ENCODE data around the gene PAOX.
"Not testable (repeated sequence)": the region's sequence is repeated elsewhere in the genome, so short reads cannot be mapped to it uniquely, and the experiment has no call there.

PAOX gene

DNA sequence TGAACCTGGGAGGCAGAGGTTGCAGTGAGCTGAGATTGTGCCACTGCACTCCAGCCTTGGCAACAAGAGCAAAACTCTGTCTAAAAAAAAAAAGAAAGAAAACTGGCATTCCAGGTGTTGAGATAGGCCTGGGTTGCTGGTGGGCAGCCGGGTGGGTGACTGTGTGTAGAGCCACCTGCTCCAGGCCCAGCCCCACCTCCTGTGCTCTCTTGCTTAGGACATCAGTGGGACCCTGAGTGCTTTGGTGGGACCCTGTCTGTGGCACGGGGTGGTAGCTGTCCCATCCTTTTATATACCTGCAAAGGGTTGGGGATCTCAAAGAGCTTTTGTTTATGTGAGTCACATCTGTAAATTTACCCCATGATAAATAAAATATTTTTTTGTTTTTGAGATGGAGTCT is 6.2 kb downstream of the PAOX start:
- DNase-seq (ENCODE audit: low read depth), result no peak

DNA sequence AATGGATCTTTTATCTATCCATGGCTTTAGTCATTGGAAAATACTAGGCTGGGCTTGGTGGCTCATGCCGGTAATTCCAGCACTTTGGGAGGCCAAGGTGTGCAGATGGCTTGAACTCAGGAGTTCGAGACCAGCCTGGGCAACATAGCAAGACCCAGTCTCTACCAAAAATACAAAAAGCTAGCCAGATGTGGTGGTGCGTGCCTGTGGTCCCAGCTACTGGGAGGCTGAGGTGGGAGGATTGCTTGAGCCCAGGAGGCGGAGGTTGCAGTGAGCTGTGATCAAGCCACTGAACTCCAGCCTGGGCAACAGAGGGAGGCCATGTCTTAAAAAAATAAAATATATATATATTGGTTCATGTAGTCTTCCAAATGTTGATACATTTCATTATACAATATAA is 7.9 kb downstream of the PAOX start:
- DNase-seq (ENCODE audit: low read depth), result not testable (repeated sequence)

DNA sequence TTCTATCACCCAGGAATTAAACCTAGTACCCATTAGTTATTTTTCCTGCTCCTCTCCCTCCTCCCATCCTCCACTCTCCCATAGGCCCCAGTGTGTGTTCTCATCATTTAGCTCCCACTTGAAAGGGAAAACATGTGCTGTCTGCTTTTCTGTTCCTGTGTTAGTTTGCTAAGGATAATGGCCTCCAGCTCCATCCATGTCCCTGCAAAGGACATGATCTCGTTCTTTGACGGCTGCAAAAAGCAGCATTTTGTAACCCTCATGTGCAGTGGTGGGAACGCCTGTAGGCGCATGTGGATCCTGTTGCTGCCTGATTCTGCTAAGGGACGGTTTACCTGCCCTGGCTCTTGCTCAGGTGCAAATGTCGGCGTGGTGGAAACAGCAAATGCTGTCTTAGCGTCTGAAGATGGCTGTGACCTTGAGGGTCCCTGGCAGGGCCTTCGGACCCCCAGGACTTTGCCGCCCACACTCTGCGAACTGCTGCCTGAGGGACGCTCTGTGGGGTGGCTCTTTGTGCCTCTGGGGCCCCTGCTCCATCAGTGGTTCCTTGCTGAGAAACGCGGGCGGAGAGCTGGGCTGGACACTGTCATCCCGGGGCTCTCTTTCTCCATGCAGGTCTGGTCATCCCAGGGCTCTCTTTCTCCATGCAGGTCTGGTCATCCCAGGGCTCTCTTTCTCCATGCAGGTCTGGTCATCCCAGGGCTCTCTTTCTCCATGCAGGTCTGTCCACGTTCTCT is 9.3 kb downstream of the PAOX start:
- no peak for DNase-seq (ENCODE audit: low read depth)

DNA sequence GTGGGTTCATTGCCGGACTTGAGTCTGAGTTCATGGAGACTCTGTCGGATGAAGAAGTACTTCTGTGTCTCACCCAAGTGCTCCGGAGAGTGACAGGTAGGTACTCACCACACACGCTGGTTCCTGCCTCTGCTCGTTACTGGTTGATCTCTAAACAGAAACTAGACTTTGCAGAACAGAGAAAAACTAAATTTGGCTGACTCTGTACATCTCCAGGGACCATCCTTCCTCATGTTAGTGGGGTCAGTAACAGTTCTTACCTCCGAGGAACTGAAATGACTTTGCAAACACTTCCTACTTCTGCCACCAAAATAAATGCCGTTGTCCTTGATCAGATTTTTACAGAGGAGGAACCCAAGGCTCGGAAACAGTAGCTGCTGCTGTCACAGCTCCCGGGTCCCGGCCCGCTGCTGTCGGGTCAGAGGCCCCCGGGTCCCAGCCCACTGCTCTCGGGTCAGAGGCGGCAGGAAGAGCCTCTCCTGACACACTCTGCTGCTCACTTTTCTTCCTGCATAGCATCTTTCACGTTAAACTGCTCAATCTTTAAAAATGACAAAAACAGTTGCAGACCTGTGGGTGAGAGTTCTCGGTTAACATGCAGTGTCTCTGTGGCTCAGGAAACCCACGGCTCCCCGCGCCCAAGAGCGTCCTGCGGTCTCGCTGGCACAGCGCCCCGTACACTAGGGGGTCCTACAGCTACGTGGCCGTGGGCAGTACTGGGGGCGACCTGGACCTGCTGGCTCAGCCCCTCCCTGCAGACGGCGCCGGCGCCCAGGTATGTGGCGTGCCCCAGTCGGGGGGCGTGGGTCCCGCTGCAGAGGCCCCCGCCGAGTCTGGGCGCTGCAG is 10.1 kb downstream of the PAOX start:
- no peak for DNase-seq (ENCODE audit: low read depth)

DNA sequence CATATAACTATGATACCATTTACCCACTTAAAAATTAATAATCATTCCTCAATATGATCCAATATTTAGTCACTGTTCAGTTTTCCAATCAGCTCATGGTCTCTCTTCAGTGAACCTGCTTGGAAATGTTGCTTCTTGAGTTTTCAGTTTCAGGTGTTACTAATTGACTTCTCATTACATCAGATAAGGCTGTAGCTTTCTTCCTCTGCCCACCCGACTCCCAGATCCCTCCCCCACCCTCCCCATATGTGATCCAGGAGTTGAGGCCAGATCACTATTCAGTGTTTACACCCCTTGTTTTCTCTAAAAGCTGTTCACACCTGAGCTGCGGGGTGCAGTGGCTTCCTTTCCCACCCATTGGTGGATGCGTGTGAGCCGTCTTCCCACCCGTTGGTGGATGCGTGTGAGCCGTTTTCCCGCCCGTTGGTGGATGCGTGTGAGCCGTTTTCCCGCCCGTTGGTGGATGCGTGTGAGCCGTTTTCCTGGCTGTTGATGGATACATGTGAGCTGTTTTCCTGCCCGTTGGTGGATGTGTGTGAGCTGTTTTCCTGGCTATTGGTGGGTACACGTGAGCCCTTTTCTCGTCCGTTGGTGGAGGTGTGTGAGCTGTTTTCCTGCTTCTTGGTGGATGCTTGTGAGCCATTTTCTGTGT is 11.7 kb downstream of the PAOX start:
- DNase-seq (ENCODE audit: low read depth), result no peak

DNA sequence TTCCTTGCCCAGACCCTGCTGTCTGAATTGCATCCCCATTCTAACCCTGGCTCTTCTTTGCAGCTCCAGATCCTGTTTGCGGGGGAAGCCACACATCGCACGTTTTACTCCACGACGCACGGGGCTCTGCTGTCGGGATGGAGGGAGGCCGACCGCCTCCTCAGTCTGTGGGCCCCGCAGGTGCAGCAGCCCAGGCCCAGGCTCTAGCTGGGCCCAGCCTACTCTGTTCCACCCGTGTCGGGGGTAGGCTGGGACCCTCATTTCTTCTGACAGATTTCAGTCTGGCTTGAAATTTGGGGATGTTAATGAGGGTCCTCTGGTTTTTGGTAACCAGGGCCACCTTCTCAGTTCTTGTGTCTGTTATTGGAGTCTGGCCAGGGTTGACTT is 12.2 kb downstream of the PAOX start:
- DNase-seq (ENCODE audit: low read depth), result no peak

DNA sequence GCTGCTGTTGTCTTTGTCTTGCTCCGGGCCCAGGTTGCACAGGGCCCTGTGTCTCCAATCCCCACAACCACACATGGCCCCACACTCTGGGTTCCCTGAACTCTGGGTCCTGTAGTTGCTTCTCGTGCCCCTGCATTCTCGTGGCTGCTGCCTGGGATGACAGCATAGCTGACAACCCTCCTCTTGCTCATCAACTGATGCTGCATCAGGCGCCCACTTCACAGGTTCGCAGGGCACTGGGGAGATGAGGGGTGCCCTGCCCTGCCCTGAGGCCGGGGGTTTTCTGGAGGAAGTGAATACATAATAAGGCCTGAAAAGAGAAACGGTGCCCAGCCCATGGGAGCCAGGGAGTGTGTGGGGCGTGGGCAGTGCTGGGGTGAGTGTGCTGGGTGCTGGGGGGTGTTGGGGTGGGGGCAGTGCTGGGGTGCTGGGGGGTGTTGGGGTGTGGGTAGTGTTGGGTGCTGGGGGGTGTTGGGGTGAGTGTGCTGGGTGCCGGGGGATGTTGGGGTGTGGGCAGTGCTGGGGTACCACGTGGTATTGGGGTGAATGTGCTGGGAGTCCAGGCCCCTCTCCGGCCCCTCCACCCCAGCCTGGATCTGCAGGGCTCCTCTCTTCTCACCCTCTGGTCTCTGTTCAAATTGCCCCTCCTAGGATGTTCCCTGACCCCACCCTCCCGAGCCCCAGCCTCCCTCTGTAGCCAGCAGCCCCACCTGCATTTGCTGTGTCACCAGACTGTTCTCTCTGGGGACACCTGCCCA is 12.9 kb downstream of the PAOX start:
- no peak for DNase-seq (ENCODE audit: low read depth)

DNA sequence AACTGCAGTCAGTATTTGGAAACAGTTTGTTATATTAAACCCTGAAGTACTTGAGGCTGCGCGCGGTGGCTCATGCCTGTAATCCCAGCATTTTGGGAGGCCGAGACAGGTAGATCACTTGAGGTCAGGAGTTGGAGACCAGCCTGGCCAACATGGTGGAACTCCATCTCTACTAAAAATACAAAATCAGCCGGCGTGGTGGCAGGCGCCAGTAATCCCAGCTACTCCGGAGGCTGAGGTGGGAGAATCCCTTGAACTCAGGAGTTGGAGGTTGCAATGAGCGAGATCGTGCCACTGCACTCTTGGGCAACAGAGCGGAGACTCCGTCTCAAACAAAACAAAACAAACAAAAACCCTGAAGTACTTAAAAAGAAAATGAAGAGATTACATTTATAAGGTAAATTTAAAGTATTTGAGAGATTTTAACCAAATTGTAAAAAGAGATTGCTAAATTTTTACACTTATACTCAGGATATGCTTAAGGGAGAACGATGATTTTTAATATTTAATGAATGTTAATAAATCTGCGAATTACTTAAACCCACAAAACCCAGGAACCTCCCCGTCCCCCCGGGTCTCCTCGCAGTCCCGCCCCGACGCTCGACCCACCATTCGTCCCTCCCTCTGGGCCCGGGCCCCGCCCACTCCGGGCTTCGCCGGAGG is 14.5 kb downstream of the PAOX start:
- DNase-seq (ENCODE audit: low read depth), result no peak

DNA sequence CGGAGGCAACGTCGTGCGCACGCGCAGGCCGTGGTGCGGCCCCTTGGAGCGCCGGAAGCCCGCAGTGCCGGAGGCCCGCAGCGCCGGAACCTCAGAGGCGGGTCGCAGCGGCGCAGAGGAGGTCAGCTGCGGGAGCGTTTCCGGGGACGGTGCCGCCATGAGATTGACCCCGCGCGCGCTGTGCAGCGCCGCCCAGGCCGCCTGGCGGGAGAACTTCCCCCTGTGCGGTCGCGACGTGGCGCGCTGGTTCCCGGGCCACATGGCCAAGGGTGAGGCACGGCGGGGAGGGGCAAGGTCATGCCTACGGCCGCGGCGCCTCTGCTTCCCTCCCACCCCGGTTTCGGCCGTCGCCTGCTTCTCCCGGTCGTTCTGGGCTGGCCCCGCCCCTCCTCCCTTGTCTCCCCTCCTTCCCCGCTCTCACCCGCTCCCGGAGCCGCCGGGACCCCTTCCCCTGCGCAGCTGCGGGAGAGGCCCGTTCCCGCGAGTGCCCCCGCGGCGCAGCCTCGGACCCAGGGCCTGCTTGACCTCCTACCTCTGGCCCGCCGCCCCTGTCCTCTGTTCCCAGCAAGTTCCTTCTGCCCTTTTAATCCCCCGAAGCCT is 15.1 kb downstream of the PAOX start, which contains the start of gene MTG1:
TSS of gene MTG1 (plus strand) at position 94 of the 600 bp plus-strand sequence. CDS start at position 158, 64 bp downstream.
- DNase-seq (ENCODE audit: low read depth), result no peak

DNA sequence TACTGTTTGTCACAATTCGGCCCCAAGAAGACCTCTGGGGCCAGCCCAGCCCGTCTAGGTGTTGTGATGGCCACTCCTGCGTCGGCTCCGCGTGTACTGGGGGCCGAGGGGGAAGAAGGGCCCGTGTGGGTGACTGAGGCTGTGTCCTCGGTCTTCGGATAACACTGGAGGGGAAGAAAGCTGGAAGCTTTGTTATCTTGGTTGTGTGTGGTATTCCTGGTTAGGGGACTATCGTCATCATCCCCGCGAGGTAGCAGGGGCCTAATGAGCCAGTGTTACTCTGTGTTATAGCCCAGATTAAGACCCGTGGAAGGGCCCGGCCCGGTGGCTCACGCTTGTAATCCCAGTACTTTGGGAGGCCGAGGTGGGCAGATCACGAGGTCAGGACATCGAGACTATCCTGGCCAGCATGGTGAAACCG is 15.7 kb downstream of the PAOX start:
- no peak for DNase-seq (ENCODE audit: low read depth)

DNA sequence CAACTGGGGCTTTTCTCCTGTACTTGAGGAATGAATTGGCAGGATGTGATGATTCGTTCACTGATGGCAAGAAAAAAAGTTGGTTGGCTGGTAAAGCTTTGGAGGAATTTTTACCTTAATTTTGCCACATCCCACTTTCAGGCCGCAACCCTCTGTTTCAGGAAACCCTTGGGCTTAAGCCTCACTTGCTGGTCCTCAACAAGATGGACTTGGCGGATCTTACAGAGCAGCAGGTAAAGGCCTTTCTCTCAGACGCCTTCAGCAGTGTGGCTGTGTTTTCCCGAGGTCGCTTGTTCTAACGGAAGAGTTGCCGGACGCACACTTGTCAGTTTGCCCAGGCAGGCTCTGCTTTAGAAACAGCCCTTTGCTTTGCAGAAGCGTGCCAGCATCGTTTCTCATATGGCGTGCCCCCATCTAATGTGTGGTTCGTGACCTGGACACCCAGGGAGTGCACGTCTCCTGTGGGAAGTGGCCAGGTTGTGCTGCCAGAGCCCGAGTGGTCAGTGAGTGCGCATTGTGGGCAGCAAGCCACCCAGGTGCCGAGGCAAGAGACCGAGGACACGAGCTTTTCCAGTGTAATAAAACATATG is 17.1 kb downstream of the PAOX start:
- DNase-seq (ENCODE audit: low read depth), result no peak

DNA sequence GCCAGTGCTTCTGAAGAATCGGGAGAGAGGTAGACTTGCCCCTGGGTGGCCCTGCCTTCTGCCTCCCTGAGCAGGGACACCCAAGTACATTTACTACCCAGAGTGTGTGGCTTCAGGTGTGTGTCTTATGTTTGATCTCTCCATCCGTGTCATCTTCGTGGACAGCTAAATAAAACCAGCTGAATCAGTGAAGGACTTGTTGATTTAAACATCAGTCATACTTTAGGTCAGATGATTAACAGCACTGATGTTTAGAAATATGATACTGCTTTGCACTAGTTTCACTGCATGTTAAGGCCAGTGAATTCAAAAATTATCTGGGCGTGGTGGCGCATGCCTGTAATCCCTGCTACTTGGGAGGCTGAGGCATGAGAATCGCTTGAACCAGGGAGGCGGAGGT is 18.9 kb downstream of the PAOX start:
- no peak for DNase-seq (ENCODE audit: low read depth)

DNA sequence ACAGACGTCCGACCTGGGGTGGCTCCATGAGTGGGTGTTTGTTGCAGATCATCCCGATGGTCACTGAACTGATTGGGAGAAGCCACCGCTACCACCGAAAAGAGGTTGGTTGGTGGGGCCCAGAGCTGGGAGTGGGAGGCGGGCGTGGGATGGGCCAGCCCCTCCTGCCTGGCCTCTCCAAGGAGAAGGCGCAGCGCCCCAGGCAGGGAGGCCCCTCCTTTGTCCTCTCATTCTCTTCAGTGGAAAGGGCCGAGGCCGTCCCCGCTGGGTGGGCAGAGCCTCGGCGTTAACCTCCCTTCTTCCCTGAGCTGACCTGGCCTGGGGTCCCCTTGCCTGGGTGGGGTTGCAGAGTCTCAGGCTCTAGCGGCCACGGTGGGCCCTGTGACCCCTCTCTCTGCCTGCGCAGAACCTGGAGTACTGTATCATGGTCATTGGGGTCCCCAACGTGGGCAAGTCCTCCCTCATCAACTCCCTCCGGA is 20.1 kb downstream of the PAOX start:
- DNase-seq (ENCODE audit: low read depth), result no peak

DNA sequence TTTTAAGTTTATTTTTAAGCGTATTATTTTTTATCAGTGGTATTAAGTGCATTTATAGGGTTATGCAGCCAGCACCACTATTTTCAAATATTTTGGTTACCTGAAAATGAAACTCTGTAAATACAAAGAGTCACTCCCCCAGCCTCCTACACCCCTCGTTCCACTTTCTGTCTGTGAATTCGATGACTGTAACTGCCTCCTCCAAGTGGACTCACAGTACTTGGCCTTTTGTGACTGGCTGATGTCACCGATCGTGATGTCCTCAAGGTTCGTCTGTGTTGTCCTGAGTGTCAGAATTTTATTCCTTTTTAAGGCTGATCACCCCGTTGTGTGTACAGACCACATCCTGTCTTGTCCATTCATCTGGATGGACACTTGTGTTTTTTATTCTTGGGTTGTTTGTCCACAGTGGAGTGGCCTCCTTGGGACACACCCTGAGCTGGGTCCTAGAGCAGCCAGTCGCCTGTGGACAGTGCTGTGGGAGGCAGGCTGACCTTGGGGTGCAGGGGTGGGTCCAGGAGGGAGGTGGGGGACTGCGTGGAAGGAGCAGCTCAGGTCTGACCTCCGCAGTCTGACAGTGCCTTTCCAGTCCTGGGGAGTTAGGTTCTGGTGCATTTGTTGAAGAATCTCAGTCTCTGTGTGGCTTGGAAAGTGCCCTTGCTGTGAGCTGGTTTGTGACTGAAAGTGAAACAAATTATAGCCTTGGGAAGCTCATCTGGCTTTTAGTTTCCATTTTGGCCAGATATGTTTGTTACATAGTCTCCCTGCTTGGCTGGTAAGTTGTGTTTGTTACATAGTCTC is 21.8 kb downstream of the PAOX start:
- no peak for DNase-seq (ENCODE audit: low read depth)

DNA sequence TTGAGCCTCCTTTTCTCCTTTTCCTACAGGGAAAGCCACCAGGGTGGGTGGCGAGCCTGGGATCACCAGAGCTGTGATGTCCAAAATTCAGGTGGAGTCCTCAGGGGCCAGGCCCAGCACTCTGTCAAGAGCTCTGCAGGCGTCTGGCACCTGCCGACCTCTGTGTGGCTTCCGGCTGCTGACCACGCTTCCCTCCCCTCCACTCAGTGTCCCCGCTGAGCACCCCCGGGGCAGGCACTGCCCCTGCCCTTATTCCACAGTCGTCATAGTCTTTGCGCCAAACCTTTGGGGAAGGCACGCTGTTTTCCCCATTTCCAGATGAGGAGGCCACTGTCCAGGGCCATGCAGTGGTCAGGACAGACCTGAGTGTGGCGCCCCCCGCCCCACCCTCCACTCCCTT is 22.4 kb downstream of the PAOX start:
- no peak for DNase-seq (ENCODE audit: low read depth)

DNA sequence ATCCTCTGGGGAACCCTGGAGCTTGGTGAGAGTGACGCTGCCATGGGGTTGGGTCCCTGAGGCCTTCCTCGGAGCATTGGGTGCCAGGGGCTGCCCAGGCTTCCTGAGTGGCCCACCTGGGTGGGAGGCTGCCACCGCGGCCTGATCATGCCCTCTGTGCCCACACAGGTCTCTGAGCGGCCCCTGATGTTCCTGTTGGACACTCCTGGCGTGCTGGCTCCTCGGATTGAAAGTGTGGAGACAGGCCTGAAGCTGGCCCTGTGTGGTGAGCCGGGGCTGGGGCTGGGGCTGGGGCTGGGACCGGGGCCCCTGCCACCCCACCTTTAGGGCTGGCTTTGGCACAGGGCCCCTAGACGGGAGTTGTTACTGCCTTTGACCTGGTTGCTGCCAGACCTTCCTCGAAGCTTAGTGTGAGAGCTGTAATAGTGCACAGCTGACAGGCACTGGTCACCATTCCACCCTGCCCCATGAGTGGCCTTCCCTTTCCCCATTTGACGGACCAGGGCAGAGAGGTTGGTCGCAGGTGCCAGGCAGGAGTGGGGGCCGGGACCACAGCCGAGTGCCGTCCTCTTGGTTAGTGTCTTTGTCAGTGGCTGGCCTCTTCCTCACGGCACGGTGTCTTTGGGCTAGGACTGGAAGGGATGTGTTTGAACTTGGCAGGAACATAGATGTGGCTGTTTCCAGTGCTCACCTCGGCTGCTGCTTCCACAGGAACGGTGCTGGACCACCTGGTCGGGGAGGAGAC is 23.1 kb downstream of the PAOX start:
- no peak for DNase-seq (ENCODE audit: low read depth)

DNA sequence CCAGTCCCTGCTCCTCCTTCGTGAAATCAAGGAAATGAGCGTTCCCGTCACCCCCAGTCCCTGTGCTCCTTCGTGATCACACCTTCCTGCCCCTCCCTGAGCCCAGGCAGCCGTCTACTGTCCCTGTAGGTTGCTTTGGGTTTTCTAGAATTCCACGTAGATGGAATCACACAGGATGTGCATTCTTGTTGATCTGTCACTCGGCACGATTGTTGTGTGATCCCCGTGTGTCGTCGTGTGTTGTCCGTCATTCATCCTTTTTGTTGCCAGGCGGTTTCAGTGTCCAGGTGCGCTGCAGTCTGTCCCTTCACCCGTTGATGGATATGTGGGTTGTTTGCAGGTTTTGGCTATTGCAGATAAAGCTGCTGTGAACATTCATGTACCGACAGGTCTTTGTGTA is 24.3 kb downstream of the PAOX start:
- no peak for DNase-seq (ENCODE audit: low read depth)

DNA sequence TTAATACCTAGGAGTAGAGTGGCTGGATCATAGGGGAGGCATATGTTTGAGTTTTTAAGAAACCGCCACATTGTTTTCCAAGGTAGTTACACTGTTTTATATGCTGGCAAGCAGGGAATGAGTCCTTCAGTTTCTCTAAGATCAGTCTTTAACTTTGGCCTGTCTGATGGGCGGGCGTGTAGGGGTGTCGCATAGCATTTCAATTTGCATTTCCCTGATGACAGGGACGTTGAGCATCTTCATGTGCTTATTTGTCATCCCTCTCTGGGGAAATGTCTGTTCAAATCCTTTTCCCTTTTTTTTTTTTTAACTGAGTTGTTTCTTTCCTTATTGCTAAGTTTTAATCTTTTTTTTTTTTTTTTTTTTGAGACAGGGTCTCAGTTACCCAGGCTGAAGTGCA is 24.7 kb downstream of the PAOX start:
- no peak for DNase-seq (ENCODE audit: low read depth)

DNA sequence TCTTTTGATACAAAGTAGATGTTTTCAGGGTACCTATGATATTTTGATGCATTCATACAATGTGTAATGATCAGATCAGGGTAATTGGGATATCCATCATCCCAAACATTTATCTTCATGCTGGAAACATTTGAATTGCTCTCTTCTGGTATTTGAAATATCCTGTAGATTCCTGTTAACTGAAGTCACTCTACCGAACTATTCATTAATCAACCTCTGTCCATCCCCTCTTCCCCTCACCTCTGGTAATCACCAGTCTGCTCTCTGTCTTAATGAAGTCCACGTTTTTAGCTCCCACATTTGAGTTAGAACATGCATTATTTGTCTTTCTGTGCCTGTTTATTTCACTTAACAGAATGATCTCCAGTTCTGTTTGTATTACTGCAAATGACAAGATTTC is 26.2 kb downstream of the PAOX start:
- no peak for DNase-seq (ENCODE audit: low read depth)

All from non-pigmented ciliary epithelial cell (primary cell).